Activated T-cell treated with anti-CD3 and anti-CD28 coated beads, Interleukin-2, amount 50 U/mL, for 4 hours (primary cell): ENCODE measurements around the gene KCNJ11. TPM values are rescaled to one million over a fixed set of nuclear protein-coding genes. Genes with fewer than 3 reads are reported as not detected.
"Not testable (repeated sequence)": the region's sequence is repeated elsewhere in the genome, so short reads cannot be mapped to it uniquely, and the experiment has no call there.

Experiments
- ATAC-seq, 2 donors: fragments of 200-7000 bp; cut with Tn5 transposase; one replicate each; pipeline ENCODE4 v1.10.0; 2021
- DNase-seq: peaks from one replicate; pipeline ENCODE4 v3.0.0-alpha.2; 2020
- H3K27me3 Mint-ChIP-seq: one replicate; pipeline ENCODE4 v1.8.0; 2021; ENCODE audit warnings: low read depth, mixed read lengths
- H3K36me3 Mint-ChIP-seq: one replicate; pipeline ENCODE4 v1.8.0; 2022; ENCODE audit warnings: mixed read lengths; ENCODE audit not compliant: insufficient read depth
- H3K4me1 Mint-ChIP-seq: one replicate; pipeline ENCODE4 v1.8.0; 2021; ENCODE audit warnings: low read depth, mixed read lengths
- H3K4me3 Mint-ChIP-seq: one replicate; pipeline ENCODE4 v1.8.0; 2021; ENCODE audit warnings: mild to moderate bottlenecking, moderate library complexity, mixed read lengths
- H3K9me3 Mint-ChIP-seq: one replicate; pipeline ENCODE4 v1.8.0; 2021; ENCODE audit warnings: mixed read lengths
- total RNA-seq, 3 donors: library from RNA; stranded (reverse); gene quantifications; one replicate each; pipeline ENCODE4 v1.2.1, GENCODE V29; 2021

KCNJ11 gene
- total RNA-seq, result under 1 TPM; 0.60 to 0.95 (median 0.68) TPM

- H3K4me1 Mint-ChIP-seq, result peaks cover 3% of the 10 kb centered on the region
- H3K9me3 Mint-ChIP-seq, result no peaks in the 10 kb centered on the region
- ATAC-seq, result peak; percentile 70 to 77
- peaks cover 2% of the 10 kb centered on the region for H3K27me3 Mint-ChIP-seq
- no peak for DNase-seq
- H3K36me3 Mint-ChIP-seq, result no peaks in the 10 kb centered on the region
- peak within 1 kb of the TSS; percentile 82 for H3K4me3 Mint-ChIP-seq
Observed at GRCh38 chr11:17388609-17389210, at the start of gene KCNJ11. Gene KCNJ11 (minus strand): TSS chr11:17388659. CDS start chr11:17388091, 568 bp downstream.

GRCh38 chr11:17437366-17437765 lies 48.9 kb upstream of the KCNJ11 start:
- H3K4me1 Mint-ChIP-seq, result peaks cover 3% of the 10 kb centered on the region
- DNase-seq, result no peak
- H3K4me3 Mint-ChIP-seq, result no peak overlapping the region
- H3K9me3 Mint-ChIP-seq, result no peaks in the 10 kb centered on the region
- no peaks in the 10 kb centered on the region for H3K36me3 Mint-ChIP-seq
- no peak for ATAC-seq
- H3K27me3 Mint-ChIP-seq, result peaks cover 15% of the 10 kb centered on the region

GRCh38 chr11:17434108-17434507 lies 45.6 kb upstream of the KCNJ11 start:
- Mint-ChIP-seq H3K36me3 (no peaks in the 10 kb centered on the region), H3K4me3 (no peak overlapping the region), H3K4me1 (no peaks in the 10 kb centered on the region), H3K9me3 (no peaks in the 10 kb centered on the region), H3K27me3 (peaks cover 3% of the 10 kb centered on the region)
- ATAC-seq (no peak), DNase-seq (no peak)

GRCh38 chr11:17432002-17432401 lies 43.5 kb upstream of the KCNJ11 start:
- Mint-ChIP-seq H3K36me3 (no peaks in the 10 kb centered on the region), H3K4me3 (no peak overlapping the region), H3K27me3 (peaks cover 7% of the 10 kb centered on the region), H3K4me1 (no peaks in the 10 kb centered on the region), H3K9me3 (no peaks in the 10 kb centered on the region)
- DNase-seq, result no peak
- ATAC-seq, result no peak

GRCh38 chr11:17431139-17431538 lies 42.7 kb upstream of the KCNJ11 start:
- Mint-ChIP-seq H3K9me3 (no peaks in the 10 kb centered on the region), H3K4me1 (no peaks in the 10 kb centered on the region), H3K4me3 (no peak overlapping the region), H3K36me3 (no peaks in the 10 kb centered on the region), H3K27me3 (peaks cover 7% of the 10 kb centered on the region)
- DNase-seq, result no peak
- ATAC-seq, result no peak

- Mint-ChIP-seq H3K4me3 (no peak overlapping the region), H3K36me3 (no peaks in the 10 kb centered on the region), H3K9me3 (no peaks in the 10 kb centered on the region), H3K27me3 (peaks cover 8% of the 10 kb centered on the region), H3K4me1 (no peaks in the 10 kb centered on the region)
- no peak for ATAC-seq
- no peak for DNase-seq
Observed at GRCh38 chr11:17430616-17431015, 42.2 kb upstream of the KCNJ11 start.

GRCh38 chr11:17428925-17429324 lies 40.5 kb upstream of the KCNJ11 start:
- Mint-ChIP-seq H3K4me3 (no peak overlapping the region), H3K36me3 (no peaks in the 10 kb centered on the region), H3K4me1 (no peaks in the 10 kb centered on the region), H3K9me3 (no peaks in the 10 kb centered on the region), H3K27me3 (peaks cover 8% of the 10 kb centered on the region)
- no peak for ATAC-seq
- DNase-seq, result no peak

- no peak for ATAC-seq
- no peak overlapping the region for H3K4me3 Mint-ChIP-seq
- no peaks in the 10 kb centered on the region for H3K4me1 Mint-ChIP-seq
Observed at GRCh38 chr11:17428261-17428660, 39.8 kb upstream of the KCNJ11 start.

GRCh38 chr11:17426233-17426632 lies 37.8 kb upstream of the KCNJ11 start:
- not testable (repeated sequence) for DNase-seq, H3K4me3 Mint-ChIP-seq, H3K36me3 Mint-ChIP-seq, H3K9me3 Mint-ChIP-seq, H3K4me1 Mint-ChIP-seq, ATAC-seq
- peaks cover 11% of the 10 kb centered on the region for H3K27me3 Mint-ChIP-seq

More at GRCh38 chr11:17428261-17428660, 39.8 kb upstream of the KCNJ11 start:
- no peaks in the 10 kb centered on the region for H3K36me3 Mint-ChIP-seq
- peaks cover 8% of the 10 kb centered on the region for H3K27me3 Mint-ChIP-seq
- no peaks in the 10 kb centered on the region for H3K9me3 Mint-ChIP-seq
- DNase-seq, result no peak

GRCh38 chr11:17423533-17424310 lies 35.3 kb upstream of the KCNJ11 start:
- Mint-ChIP-seq H3K9me3 (no peaks in the 10 kb centered on the region), H3K4me1 (no peaks in the 10 kb centered on the region), H3K4me3 (no peak overlapping the region), H3K36me3 (no peaks in the 10 kb centered on the region), H3K27me3 (peaks cover 11% of the 10 kb centered on the region)
- DNase-seq (no peak), ATAC-seq (no peak)

- H3K27me3 Mint-ChIP-seq, result peaks cover 15% of the 10 kb centered on the region
- DNase-seq, result no peak
- ATAC-seq, result no peak
- no peaks in the 10 kb centered on the region for H3K4me1 Mint-ChIP-seq
- H3K36me3 Mint-ChIP-seq, result no peaks in the 10 kb centered on the region
- H3K4me3 Mint-ChIP-seq, result no peak overlapping the region
- H3K9me3 Mint-ChIP-seq, result no peaks in the 10 kb centered on the region
Observed at GRCh38 chr11:17421781-17422180, 33.3 kb upstream of the KCNJ11 start.

- ATAC-seq (no peak), DNase-seq (no peak)
- Mint-ChIP-seq H3K4me3 (no peak overlapping the region), H3K4me1 (peaks cover 2% of the 10 kb centered on the region), H3K9me3 (no peaks in the 10 kb centered on the region), H3K27me3 (peaks cover 32% of the 10 kb centered on the region), H3K36me3 (no peaks in the 10 kb centered on the region)
Observed at GRCh38 chr11:17418444-17419081, 30.1 kb upstream of the KCNJ11 start.

GRCh38 chr11:17416492-17416891 lies 28.0 kb upstream of the KCNJ11 start:
- Mint-ChIP-seq H3K27me3 (peaks cover 33% of the 10 kb centered on the region), H3K36me3 (no peaks in the 10 kb centered on the region), H3K9me3 (no peaks in the 10 kb centered on the region), H3K4me3 (no peak overlapping the region), H3K4me1 (peaks cover 2% of the 10 kb centered on the region)
- ATAC-seq (no peak), DNase-seq (no peak)

GRCh38 chr11:17415523-17416104 lies 27.2 kb upstream of the KCNJ11 start:
- no peak for DNase-seq
- peaks cover 31% of the 10 kb centered on the region for H3K27me3 Mint-ChIP-seq
- H3K9me3 Mint-ChIP-seq, result no peaks in the 10 kb centered on the region
- H3K36me3 Mint-ChIP-seq, result no peaks in the 10 kb centered on the region
- H3K4me3 Mint-ChIP-seq, result no peak overlapping the region
- ATAC-seq, result no peak
- peaks cover 2% of the 10 kb centered on the region for H3K4me1 Mint-ChIP-seq
